ENCODE data around the gene MOB1B. TPM values are rescaled to one million over a fixed set of nuclear protein-coding genes. Genes with fewer than 3 reads are reported as not detected.
A peak's percentile ranks its signal among the peaks of the same experiment; 100 is the strongest.

The MOB1B gene
- total RNA-seq, 5 donors from 2014 or later (not counting 1 experiment from before 2014, with no cell fraction given), result 10.7 to 16.0 (median 11.2) TPM

DNA sequence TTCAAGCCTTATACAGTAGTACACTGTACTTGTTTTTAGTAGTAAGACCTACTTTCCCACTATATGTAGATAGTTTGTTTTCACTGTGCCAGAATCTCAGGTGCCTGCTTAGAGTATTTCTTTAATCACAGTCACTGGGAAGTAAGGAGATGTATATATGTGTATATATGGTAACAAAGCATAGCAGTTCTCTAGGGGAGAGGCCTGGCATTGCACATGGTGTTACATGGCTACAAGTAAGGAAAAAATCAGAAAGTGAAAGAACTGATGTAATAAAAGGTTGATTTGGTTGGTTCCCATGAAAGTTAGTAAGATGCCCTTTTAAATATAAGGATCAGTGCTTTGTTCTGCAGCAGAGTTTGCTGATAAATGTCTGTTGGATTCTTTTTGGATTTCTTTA, 81.9 kb downstream of the MOB1B start:
- H3K27me3 Mint-ChIP-seq, result no peaks in the 10 kb centered on the region
- H3K4me3 Mint-ChIP-seq, result no peak overlapping the region
- H3K9me3 ChIP-seq, result no peaks in the 10 kb centered on the region
- ATAC-seq (replicated peaks in 1 of 4), result no peak
- H3K4me1 Mint-ChIP-seq, result peaks cover 0 to 2% (median 0%) of the 10 kb centered on the region in 3 donors
- ChIA-PET POLR2A (no interaction called here), CTCF (interaction anchor here in 1 of 2 donors (4.2 kb wide), 1 partner anchor 25 kb away, joined by 37 read pairs; no protein-coding TSS in a partner anchor)
- H3K27ac ChIP-seq (ENCODE audit: low read length), result no peak overlapping the region
- no peak overlapping the region for H3K27ac Mint-ChIP-seq
- H3K27me3 ChIP-seq (replicated peaks in 1 of 2; ENCODE audit: control insufficient read depth in 2 of 2, extremely low read depth in 1 of 2, insufficient read depth in 2 of 2, low read length in 1 of 2), result no peaks in the 10 kb centered on the region
- H3K4me1 ChIP-seq (ENCODE audit: control insufficient read depth in 1 of 2, extremely low read depth in 1 of 2, insufficient read depth in 2 of 2, low read length in 2 of 2), result no peaks in the 10 kb centered on the region
- peaks cover 2 to 5% of the 10 kb centered on the region in 2 donors for H3K36me3 ChIP-seq (ENCODE audit: control insufficient read depth in 2 of 2, extremely low read depth in 1 of 2, insufficient read depth in 1 of 2, low read length in 1 of 2)
- no peak overlapping the region for H3K4me3 ChIP-seq (ENCODE audit: control insufficient read depth in 1 of 2, extremely low read depth in 1 of 2, low read length in 1 of 2)
- no peak for DNase-seq
- no peaks in the 10 kb centered on the region for H3K9me3 Mint-ChIP-seq
- H3K36me3 Mint-ChIP-seq, result peaks cover 7% of the 10 kb centered on the region

DNA sequence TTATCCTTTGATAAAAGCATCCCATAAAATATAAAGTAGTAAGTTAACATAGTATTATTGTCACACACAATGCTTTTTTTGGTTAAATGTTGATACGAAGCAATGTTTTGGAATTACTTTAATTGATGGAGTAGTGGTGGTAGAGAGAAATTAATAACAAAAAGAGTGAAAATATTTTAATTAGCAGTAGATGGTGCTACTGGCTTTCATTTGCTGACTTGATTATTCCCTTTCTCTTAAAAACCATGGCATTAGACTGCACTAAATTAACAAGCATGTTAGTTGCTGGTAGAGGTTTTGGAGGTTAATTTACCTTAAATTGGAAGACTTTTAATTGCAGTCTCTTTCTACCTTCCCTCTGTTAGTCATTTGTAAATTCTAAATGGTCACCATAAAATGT, 82.4 kb downstream of the MOB1B start:
- H3K27ac Mint-ChIP-seq, result no peak overlapping the region
- H3K36me3 Mint-ChIP-seq, result peaks cover 3% of the 10 kb centered on the region
- H3K9me3 Mint-ChIP-seq, result no peaks in the 10 kb centered on the region
- DNase-seq (peak in 1 of 35 experiments; percentile 46), ATAC-seq (replicated peaks in 1 of 4) (peak in 2 of 4 experiments; percentile 24 to 60)
- H3K27ac ChIP-seq (ENCODE audit: low read length), result no peak overlapping the region
- H3K4me1 Mint-ChIP-seq, result peaks cover 0 to 2% (median 0%) of the 10 kb centered on the region in 3 donors
- H3K4me3 ChIP-seq (ENCODE audit: control insufficient read depth in 1 of 2, extremely low read depth in 1 of 2, low read length in 1 of 2), result no peak overlapping the region
- no peaks in the 10 kb centered on the region for H3K9me3 ChIP-seq
- peaks cover 2 to 5% of the 10 kb centered on the region in 2 donors for H3K36me3 ChIP-seq (ENCODE audit: control insufficient read depth in 2 of 2, extremely low read depth in 1 of 2, insufficient read depth in 1 of 2, low read length in 1 of 2)
- H3K27me3 Mint-ChIP-seq, result no peaks in the 10 kb centered on the region
- no peaks in the 10 kb centered on the region for H3K4me1 ChIP-seq (ENCODE audit: control insufficient read depth in 1 of 2, extremely low read depth in 1 of 2, insufficient read depth in 2 of 2, low read length in 2 of 2)
- CTCF ChIA-PET, result interaction anchor here in 1 of 2 donors (4.2 kb wide), 1 partner anchor 24 kb away, joined by 37 read pairs; no protein-coding TSS in a partner anchor
- H3K27me3 ChIP-seq (replicated peaks in 1 of 2; ENCODE audit: control insufficient read depth in 2 of 2, extremely low read depth in 1 of 2, insufficient read depth in 2 of 2, low read length in 1 of 2), result no peaks in the 10 kb centered on the region
- POLR2A ChIA-PET, result no interaction called here
- no peak overlapping the region for H3K4me3 Mint-ChIP-seq
- WGBS (ENCODE audit: insufficient coverage), result no CpG with 5 or more reads among the region's 1 CpG

DNA sequence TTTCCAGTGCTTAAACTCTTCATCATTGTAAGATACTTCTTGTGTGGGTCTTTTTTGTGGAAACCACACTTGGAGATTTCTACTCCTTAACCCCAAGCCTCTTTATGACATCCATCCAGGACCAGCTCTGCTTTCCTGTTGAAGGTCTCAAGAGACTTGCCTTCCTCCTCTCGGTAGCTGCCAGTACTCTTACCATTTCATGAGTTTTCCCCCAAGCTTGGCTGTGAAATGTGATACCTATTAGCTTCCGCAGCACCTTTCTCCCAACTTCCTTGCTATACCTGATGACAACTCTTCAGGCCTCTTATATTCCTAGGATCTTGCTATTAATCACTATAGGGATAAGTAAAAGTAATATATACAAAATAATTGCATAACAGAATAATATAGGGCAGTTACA, 89.4 kb downstream of the MOB1B start:
- Histone ChIP-seq H3K4me1 (ENCODE audit: control insufficient read depth in 1 of 2, extremely low read depth in 1 of 2, insufficient read depth in 2 of 2, low read length in 2 of 2) (peaks cover 18 to 19% of the 10 kb centered on the region in 2 experiments), H3K9me3 (no peaks in the 10 kb centered on the region), H3K27me3 (replicated peaks in 1 of 2; ENCODE audit: control insufficient read depth in 2 of 2, extremely low read depth in 1 of 2, insufficient read depth in 2 of 2, low read length in 1 of 2) (no peaks in the 10 kb centered on the region), H3K36me3 (ENCODE audit: control insufficient read depth in 2 of 2, extremely low read depth in 1 of 2, insufficient read depth in 1 of 2, low read length in 1 of 2) (no peaks in the 10 kb centered on the region), H3K4me3 (ENCODE audit: control insufficient read depth in 1 of 2, extremely low read depth in 1 of 2, low read length in 1 of 2) (no peak overlapping the region), H3K27ac (ENCODE audit: low read length) (no peak overlapping the region)
- DNase-seq (no peak), ATAC-seq (replicated peaks in 1 of 4) (no peak)
- Mint-ChIP-seq H3K9me3 (no peaks in the 10 kb centered on the region), H3K27me3 (no peaks in the 10 kb centered on the region), H3K4me1 (peaks cover 27 to 34% (median 33%) of the 10 kb centered on the region in 3 donors), H3K36me3 (no peaks in the 10 kb centered on the region), H3K27ac (peak overlapping the region in 1 of 2 donors; percentile 34), H3K4me3 (no peak overlapping the region)
- 100% methylated on average over 1 of the region's 2 CpGs for WGBS (ENCODE audit: insufficient coverage)
- POLR2A ChIA-PET, result no interaction called here
- CTCF ChIA-PET, result interaction anchor here in 1 of 2 donors (1.3 kb wide), 1 partner anchor 15 kb away, joined by 4 read pairs; no protein-coding TSS in a partner anchor

DNA sequence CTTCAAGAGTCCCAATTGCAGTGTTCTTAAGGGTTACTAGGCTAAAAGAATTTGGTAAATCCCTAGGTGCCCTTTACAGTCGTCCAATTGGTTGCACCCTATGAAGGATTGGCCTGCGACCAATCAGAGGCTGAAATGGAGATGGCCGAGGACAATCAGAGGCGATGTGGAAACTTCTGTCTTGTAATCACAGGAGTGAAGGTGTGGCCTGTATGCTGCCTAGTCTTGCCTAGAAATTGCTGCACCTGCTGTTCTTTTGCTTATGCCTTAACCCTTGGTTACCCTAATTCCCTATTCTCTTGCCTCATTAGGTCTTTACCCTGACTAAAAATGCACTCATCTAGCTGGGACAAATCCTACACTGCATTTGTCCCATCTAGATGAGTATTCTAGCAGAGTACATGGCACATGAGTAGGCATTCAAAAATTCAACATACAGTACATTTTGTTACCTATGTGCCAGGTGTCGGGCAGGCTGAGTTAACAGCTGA, 90.3 kb downstream of the MOB1B start:
- H3K4me3 ChIP-seq (ENCODE audit: control insufficient read depth in 1 of 2, extremely low read depth in 1 of 2, low read length in 1 of 2), result peak overlapping the region in 1 of 2 donors; percentile 93

DNA sequence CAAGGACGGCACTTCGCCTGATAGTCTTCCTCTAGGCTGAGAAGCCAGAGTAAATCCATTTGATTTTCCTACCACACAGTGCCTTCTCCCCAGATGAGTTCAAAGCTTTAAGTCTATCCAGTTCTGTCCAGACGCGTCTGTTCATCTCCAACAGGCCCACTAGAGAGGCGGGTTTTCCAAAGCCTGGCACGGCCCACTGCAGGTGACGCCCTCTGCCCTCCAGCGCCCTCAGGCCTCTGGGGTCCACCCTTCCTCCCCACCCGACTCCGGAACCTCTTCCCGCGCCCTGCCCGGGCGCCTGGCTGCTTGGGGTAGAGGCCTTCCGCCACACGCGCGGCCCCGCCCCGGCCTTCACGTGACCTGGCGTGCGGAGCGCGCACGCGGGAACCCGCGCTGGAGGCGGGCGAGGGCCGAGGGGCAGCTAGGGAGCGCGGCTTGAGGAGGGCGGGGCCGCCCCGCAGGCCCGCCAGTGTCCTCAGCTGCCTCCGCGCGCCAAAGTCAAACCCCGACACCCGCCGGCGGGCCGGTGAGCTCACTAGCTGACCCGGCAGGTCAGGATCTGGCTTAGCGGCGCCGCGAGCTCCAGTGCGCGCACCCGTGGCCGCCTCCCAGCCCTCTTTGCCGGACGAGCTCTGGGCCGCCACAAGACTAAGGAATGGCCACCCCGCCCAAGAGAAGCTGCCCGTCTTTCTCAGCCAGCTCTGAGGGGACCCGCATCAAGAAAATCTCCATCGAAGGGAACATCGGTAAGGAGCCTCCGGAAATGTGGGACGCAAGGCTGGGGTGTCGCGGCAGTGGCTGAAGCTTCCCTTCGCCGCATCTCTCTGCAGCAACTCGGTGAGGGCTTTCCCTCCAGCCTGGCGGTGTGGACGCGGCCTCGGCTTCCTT, 91.3 kb downstream of the MOB1B start, which contains the start of gene DCK:
DCK (plus strand) TSS at position 469 of the 888 bp plus-strand sequence; CDS start at position 656, 187 bp downstream.
- Mint-ChIP-seq H3K4me3 (peak within 1 kb of the TSS; percentile 97 to 100 (median 97)), H3K4me1 (peaks cover 41 to 52% (median 47%) of the 10 kb centered on the region in 3 donors), H3K36me3 (peaks cover 7% of the 10 kb centered on the region), H3K27me3 (no peaks in the 10 kb centered on the region), H3K9me3 (no peaks in the 10 kb centered on the region), H3K27ac (peak within 1 kb of the TSS; percentile 95 to 97)
- WGBS (ENCODE audit: insufficient coverage), result under 1% methylated on average over 70 of the region's 74 CpGs
- ATAC-seq (replicated peaks in 1 of 4), result peak; percentile 84 to 89 (median 88)
- peak; percentile 64 to 90 (median 76) for DNase-seq
- POLR2A ChIA-PET, result interaction anchor here in 1 of 2 donors (0.5 to 0.6 kb wide), 4 partner anchors 12 to 37 kb away, joined by 3 to 4 read pairs (median 3); no protein-coding TSS in a partner anchor
- H3K27ac ChIP-seq (ENCODE audit: low read length), result peak within 1 kb of the TSS; percentile 77
- H3K27me3 ChIP-seq (replicated peaks in 1 of 2; ENCODE audit: control insufficient read depth in 2 of 2, extremely low read depth in 1 of 2, insufficient read depth in 2 of 2, low read length in 1 of 2), result no peaks in the 10 kb centered on the region
- CTCF ChIA-PET, result interaction anchor here (0.7 to 2.8 kb wide), 6 partner anchors 10 to 289 kb away, joined by 3 to 40 read pairs (median 7); no protein-coding TSS in a partner anchor
- peaks cover 19 to 27% of the 10 kb centered on the region in 2 experiments for H3K4me1 ChIP-seq (ENCODE audit: control insufficient read depth in 1 of 2, extremely low read depth in 1 of 2, insufficient read depth in 2 of 2, low read length in 2 of 2)
- H3K9me3 ChIP-seq, result no peaks in the 10 kb centered on the region
- H3K4me3 ChIP-seq (ENCODE audit: control insufficient read depth in 1 of 2, extremely low read depth in 1 of 2, low read length in 1 of 2), result peak within 1 kb of the TSS; percentile 93
- peaks cover 0 to under 1% of the 10 kb centered on the region in 2 donors for H3K36me3 ChIP-seq (ENCODE audit: control insufficient read depth in 2 of 2, extremely low read depth in 1 of 2, insufficient read depth in 1 of 2, low read length in 1 of 2)

More for the DNA sequence above, 90.3 kb downstream of the MOB1B start:
- POLR2A ChIA-PET, result no interaction called here
- Mint-ChIP-seq H3K36me3 (no peaks in the 10 kb centered on the region), H3K4me1 (peaks cover 36 to 42% (median 42%) of the 10 kb centered on the region in 3 donors), H3K27ac (peak overlapping the region; percentile 90 to 97), H3K9me3 (no peaks in the 10 kb centered on the region), H3K4me3 (peak overlapping the region; percentile 97 to 100 (median 97)), H3K27me3 (no peaks in the 10 kb centered on the region)
- DNase-seq (no peak), ATAC-seq (replicated peaks in 1 of 4) (no peak)
- no peaks in the 10 kb centered on the region for H3K27me3 ChIP-seq (replicated peaks in 1 of 2; ENCODE audit: control insufficient read depth in 2 of 2, extremely low read depth in 1 of 2, insufficient read depth in 2 of 2, low read length in 1 of 2)
- CTCF ChIA-PET, result no interaction called here
- no peaks in the 10 kb centered on the region for H3K36me3 ChIP-seq (ENCODE audit: control insufficient read depth in 2 of 2, extremely low read depth in 1 of 2, insufficient read depth in 1 of 2, low read length in 1 of 2)
- H3K9me3 ChIP-seq, result no peaks in the 10 kb centered on the region
- 91% methylated on average over 5 of the region's 5 CpGs for WGBS (ENCODE audit: insufficient coverage)
- H3K27ac ChIP-seq (ENCODE audit: low read length), result peak overlapping the region; percentile 77
- peaks cover 18 to 25% of the 10 kb centered on the region in 2 experiments for H3K4me1 ChIP-seq (ENCODE audit: control insufficient read depth in 1 of 2, extremely low read depth in 1 of 2, insufficient read depth in 2 of 2, low read length in 2 of 2)

DNA sequence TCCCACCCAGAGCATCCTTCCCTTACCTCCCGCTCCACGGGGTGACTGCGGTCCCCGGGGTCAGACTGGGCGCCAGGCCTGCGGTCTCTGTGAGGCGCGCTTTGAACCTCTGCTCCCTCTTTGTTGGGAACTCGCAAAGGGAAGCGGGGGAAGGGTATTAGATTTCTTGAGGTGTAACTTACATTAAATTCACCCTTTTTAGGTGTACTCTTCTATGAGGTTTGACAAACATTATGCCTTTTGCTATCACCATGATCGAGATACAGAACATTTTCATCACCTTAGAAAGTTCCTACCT, 91.8 kb downstream of the MOB1B start:
- WGBS (ENCODE audit: insufficient coverage), result 0% methylated on average over 1 of the region's 11 CpGs
- peaks cover 46 to 57% (median 53%) of the 10 kb centered on the region in 3 donors for H3K4me1 Mint-ChIP-seq
- CTCF ChIA-PET, result interaction anchor here (0.7 to 2.8 kb wide), 7 partner anchors 8 to 290 kb away, joined by 3 to 40 read pairs (median 5); no protein-coding TSS in a partner anchor

More for the DNA sequence above, 91.8 kb downstream of the MOB1B start:
- DNase-seq (peak in 1 of 35 experiments; percentile 6), ATAC-seq (replicated peaks in 1 of 4) (no peak)
- Mint-ChIP-seq H3K36me3 (peaks cover 11% of the 10 kb centered on the region), H3K27ac (peak overlapping the region; percentile 95 to 97), H3K27me3 (no peaks in the 10 kb centered on the region), H3K4me3 (peak overlapping the region; percentile 97 to 100 (median 97)), H3K9me3 (no peaks in the 10 kb centered on the region)
- POLR2A ChIA-PET, result interaction anchor here in 1 of 2 donors (0.6 to 1.0 kb wide), 3 partner anchors 11 to 38 kb away, joined by 3 to 6 read pairs (median 3); no protein-coding TSS in a partner anchor
- Histone ChIP-seq H3K27me3 (replicated peaks in 1 of 2; ENCODE audit: control insufficient read depth in 2 of 2, extremely low read depth in 1 of 2, insufficient read depth in 2 of 2, low read length in 1 of 2) (no peaks in the 10 kb centered on the region), H3K27ac (ENCODE audit: low read length) (peak overlapping the region; percentile 71), H3K4me3 (ENCODE audit: control insufficient read depth in 1 of 2, extremely low read depth in 1 of 2, low read length in 1 of 2) (peak overlapping the region; percentile 93), H3K9me3 (no peaks in the 10 kb centered on the region), H3K36me3 (ENCODE audit: control insufficient read depth in 2 of 2, extremely low read depth in 1 of 2, insufficient read depth in 1 of 2, low read length in 1 of 2) (peaks cover 0 to 5% of the 10 kb centered on the region in 2 donors), H3K4me1 (ENCODE audit: control insufficient read depth in 1 of 2, extremely low read depth in 1 of 2, insufficient read depth in 2 of 2, low read length in 2 of 2) (peaks cover 25 to 27% of the 10 kb centered on the region in 2 experiments)
